ENCODE results near the gene MIEN1. TPM values are rescaled to one million over a fixed set of nuclear protein-coding genes. Genes with fewer than 3 reads are reported as not detected.
A peak's percentile ranks its signal among the peaks of the same experiment; 100 is the strongest.

The MIEN1 gene
- total and polyA plus RNA-seq, 2 of the 13 experiments (the other 11 are each of a cell fraction or from before 2014, with no cell fraction given): 40.6 to 56.6 TPM

DNA sequence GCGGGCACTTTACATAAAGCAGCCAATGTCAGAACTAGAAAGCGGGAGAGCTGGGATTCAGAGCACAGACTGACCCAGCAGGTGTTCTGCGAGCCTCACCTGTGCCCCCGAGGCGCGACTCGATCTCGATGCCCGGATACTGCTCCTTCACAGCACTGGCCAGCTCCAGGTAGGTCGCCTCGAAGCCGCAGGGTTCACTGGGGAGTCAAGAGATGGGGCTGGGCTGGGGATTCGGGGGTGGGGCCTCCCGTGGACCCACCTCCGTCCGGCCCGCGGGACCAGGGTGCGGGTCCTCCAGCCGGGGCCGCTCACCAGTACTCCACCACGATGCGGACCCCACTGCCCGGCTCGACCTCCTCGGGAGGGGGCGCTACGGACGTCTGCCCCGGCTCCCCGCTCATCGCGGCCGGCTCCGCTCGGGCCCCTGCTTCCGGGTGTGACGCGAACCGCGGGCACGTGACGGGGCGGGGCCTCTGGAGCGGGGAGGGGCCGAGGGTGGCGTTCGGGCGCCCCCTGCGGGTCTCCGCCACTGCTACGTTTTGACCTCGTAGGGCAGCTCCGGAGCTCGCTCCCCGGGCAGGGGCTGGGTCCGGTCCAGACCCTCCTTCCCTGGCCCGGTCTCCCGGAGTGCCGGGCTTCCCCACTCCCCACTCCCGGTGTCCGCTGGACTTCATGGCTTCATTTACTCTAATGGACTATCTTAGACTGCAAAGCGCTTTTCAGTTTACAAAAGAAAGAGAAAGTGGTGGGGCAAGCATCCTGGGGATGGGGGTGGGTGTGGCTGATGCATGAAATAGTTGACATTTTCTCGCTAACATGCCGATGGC is at the start of gene MIEN1 (continued):
- TF ChIP-seq, protein P1, sequence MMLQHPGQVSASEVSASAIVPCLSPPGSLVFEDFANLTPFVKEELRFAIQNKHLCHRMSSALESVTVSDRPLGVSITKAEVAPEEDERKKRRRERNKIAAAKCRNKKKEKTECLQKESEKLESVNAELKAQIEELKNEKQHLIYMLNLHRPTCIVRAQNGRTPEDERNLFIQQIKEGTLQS (CRISPR knock-in tag; IDR thresholded peaks at IDR 0.05): peak; percentile 66; the same call in 1 of the 2 replicates
- TF ChIP-seq ZNF570 (CRISPR knock-in tag; IDR thresholded peaks at IDR 0.05; ENCODE audit: borderline replicate concordance) (no peak), XBP1 (CRISPR knock-in tag; IDR thresholded peaks at IDR 0.05) (no peak), ZNF451 (CRISPR knock-in tag; IDR thresholded peaks at IDR 0.05) (peak; percentile 65), ZNF337 (CRISPR knock-in tag; IDR thresholded peaks at IDR 0.05; ENCODE audit: borderline replicate concordance, low read depth) (peak; percentile 93), SIN3B (IDR thresholded peaks at IDR 0.05; ENCODE audit: low read length) (no peak), ZNF251 (CRISPR knock-in tag; IDR thresholded peaks at IDR 0.05) (no peak), ZNF557 (CRISPR knock-in tag; IDR thresholded peaks at IDR 0.05) (no peak), ZNF879 (CRISPR knock-in tag; IDR thresholded peaks at IDR 0.05) (no peak), HMG20B (CRISPR knock-in tag; conservative IDR thresholded peaks at IDR 0.05) (no peak), CENPX (CRISPR knock-in tag; IDR thresholded peaks at IDR 0.05) (no peak), ZNF513 (CRISPR knock-in tag; conservative IDR thresholded peaks at IDR 0.05) (no peak), RFX1 (IDR thresholded peaks at IDR 0.05) (no peak), TCF12 (IDR thresholded peaks at IDR 0.05) (no peak), TCF12 (CRISPR knock-in tag; IDR thresholded peaks at IDR 0.05) (peak; percentile 40; the same call in 1 of the 2 replicates), CCDC6 (CRISPR knock-in tag; IDR thresholded peaks at IDR 0.05) (peak; percentile 60; the same call in 1 of the 2 replicates), ZNF546 (CRISPR knock-in tag; conservative IDR thresholded peaks at IDR 0.05) (no peak), JUN (CRISPR knock-in tag; IDR thresholded peaks at IDR 0.05) (peak; percentile 41; the same call in 1 of the 2 replicates), NFE2L1 (CRISPR knock-in tag; IDR thresholded peaks at IDR 0.05; ENCODE audit: borderline replicate concordance) (no peak), NFE2 (CRISPR knock-in tag; IDR thresholded peaks at IDR 0.05) (no peak), EP300 (IDR thresholded peaks at IDR 0.05; ENCODE audit: low read depth in 2 of 2, low read length in 2 of 2) (0 out of 4 replicates have a peak, but pooled peaks have one; percentile 3 to 49), EP300 (CRISPR knock-in tag; IDR thresholded peaks at IDR 0.05; ENCODE audit: borderline replicate concordance) (peak; percentile 74), PLRG1 (conservative IDR thresholded peaks at IDR 0.05) (no peak), CREB3 (CRISPR knock-in tag; IDR thresholded peaks at IDR 0.05) (no peak), MIER2 (CRISPR knock-in tag; IDR thresholded peaks at IDR 0.05) (peak; percentile 42; the same call in 1 of the 2 replicates)
- TF ChIP-seq, protein P2, sequence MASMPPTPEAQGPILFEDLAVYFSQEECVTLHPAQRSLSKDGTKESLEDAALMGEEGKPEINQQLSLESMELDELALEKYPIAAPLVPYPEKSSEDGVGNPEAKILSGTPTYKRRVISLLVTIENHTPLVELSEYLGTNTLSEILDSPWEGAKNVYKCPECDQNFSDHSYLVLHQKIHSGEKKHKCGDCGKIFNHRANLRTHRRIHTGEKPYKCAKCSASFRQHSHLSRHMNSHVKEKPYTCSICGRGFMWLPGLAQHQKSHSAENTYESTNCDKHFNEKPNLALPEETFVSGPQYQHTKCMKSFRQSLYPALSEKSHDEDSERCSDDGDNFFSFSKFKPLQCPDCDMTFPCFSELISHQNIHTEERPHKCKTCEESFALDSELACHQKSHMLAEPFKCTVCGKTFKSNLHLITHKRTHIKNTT (CRISPR knock-in tag; IDR thresholded peaks at IDR 0.05): no peak
- TF ChIP-seq, protein P3, sequence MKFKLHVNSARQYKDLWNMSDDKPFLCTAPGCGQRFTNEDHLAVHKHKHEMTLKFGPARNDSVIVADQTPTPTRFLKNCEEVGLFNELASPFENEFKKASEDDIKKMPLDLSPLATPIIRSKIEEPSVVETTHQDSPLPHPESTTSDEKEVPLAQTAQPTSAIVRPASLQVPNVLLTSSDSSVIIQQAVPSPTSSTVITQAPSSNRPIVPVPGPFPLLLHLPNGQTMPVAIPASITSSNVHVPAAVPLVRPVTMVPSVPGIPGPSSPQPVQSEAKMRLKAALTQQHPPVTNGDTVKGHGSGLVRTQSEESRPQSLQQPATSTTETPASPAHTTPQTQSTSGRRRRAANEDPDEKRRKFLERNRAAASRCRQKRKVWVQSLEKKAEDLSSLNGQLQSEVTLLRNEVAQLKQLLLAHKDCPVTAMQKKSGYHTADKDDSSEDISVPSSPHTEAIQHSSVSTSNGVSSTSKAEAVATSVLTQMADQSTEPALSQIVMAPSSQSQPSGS (CRISPR knock-in tag; IDR thresholded peaks at IDR 0.05): peak; percentile 80; the same call in 1 of the 2 replicates

All from HepG2 (cell line).